GM12873 (cell line): ENCODE measurements around the gene IDE.

Experiments used
- TF ChIP-seq, protein P1 (sequence below): IDR thresholded peaks from 2 replicates; pipeline ENCODE4 v1.5.1; 2012; ENCODE audit warnings: low read depth, mild to moderate bottlenecking, moderate library complexity, low read length, control low read depth; ENCODE audit not compliant: insufficient read depth; ENCODE audit errors: missing control alignments

Gene IDE

DNA sequence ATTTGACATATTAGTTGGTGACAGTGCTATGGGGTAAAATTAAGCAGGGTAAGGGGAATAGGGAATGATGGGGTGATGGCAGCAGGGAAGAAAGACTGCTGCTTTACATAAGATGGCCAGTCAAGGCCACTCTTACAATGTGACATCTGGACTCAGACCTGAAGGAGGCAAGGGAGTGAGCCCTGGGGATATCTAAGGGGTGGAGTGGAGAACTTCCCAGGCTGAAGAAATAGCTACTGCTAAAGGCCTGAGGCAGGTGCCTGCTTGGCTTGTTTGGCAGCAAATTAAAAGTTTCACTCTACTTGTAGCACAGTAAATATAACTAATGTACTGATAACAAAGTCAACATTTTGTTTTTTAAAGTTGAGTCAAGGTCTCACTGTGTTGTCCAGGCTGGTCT, 93.5 kb downstream of the IDE start:
- TF ChIP-seq, protein P1, sequence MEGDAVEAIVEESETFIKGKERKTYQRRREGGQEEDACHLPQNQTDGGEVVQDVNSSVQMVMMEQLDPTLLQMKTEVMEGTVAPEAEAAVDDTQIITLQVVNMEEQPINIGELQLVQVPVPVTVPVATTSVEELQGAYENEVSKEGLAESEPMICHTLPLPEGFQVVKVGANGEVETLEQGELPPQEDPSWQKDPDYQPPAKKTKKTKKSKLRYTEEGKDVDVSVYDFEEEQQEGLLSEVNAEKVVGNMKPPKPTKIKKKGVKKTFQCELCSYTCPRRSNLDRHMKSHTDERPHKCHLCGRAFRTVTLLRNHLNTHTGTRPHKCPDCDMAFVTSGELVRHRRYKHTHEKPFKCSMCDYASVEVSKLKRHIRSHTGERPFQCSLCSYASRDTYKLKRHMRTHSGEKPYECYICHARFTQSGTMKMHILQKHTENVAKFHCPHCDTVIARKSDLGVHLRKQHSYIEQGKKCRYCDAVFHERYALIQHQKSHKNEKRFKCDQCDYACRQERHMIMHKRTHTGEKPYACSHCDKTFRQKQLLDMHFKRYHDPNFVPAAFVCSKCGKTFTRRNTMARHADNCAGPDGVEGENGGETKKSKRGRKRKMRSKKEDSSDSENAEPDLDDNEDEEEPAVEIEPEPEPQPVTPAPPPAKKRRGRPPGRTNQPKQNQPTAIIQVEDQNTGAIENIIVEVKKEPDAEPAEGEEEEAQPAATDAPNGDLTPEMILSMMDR: no peak

DNA sequence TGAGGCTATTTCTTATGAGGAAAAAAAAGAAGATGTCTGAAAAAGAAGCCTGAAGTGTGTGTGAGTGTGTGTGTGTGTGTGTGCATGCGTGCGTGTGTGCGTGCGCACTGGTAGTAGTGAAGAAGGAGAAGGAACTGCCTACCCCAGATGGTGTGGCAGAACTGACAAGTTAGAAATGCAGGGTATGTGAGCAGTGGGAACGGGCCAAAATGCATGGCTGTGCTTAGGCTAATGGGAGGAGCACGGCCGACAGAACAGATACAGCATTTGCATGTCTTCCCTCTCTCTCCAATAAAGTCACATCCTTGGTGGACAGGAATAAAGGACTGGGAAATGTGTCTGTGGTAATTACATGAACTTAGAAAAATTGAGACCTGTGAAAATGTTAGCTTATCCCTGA, 94.3 kb downstream of the IDE start:
- TF ChIP-seq, protein P1: no peak

DNA sequence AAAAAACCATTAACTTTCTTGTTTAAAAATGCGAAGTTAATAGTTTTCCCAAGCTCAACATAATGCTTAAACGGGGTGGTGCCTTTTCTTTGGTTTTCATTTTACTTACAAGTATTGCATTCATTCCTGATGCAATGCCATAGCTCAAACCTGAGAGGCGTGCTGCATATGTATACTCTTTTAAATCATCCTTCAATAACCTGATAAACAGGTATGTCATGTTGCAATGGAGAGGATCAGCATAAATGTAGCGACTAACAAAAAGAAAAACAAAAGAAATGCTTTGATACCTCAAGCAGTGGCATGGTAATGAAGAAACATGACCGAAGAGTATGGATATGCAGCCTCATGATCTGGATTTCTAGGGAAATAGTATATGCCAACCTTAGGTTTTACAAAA, 95.4 kb downstream of the IDE start:
- TF ChIP-seq, protein P1: no peak

DNA sequence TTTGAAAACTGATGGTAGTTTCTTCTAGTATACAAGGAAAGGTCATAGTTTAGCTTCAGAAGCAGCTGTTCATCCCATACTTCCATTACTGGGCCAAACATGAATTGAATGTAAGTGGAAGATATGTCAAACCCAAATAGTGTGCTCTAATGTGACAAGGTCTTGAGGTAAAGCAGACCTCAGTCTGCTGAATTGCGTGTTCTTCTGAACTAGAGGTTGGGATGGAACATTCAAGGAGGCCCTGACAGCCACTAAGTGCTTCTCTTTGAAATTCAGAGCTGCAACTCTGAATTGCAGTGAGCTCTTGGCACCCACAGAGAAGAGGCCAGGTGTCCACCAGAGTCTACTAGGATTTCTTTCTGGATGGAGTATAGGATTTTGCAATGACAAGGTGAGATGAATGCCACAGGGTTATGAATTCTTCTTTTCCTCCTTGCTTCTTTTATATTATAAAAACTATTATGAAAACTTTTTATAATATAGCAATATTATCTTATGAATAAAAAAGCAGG, 98.5 kb downstream of the IDE start:
- TF ChIP-seq, protein P1: no peak

DNA sequence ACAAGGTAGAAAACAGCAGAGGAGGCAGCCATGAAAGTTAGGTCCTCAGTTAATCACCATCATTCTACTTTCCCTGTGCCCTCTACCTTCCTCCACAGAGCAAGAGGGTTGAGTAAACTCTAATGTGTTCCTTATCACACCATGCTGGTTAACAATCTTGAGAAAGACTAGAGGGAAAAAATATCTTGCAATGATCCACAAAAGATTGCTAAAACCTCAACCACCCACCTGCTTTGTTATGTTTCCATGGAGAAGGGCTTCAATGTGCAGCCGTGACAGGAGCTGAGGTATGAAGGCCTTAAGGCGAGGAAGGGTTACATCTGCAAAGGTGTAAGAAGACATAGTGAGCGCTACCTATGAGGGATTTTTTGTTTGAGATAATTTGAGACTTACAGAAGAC, 103.9 kb downstream of the IDE start:
- TF ChIP-seq, protein P1: no peak

DNA sequence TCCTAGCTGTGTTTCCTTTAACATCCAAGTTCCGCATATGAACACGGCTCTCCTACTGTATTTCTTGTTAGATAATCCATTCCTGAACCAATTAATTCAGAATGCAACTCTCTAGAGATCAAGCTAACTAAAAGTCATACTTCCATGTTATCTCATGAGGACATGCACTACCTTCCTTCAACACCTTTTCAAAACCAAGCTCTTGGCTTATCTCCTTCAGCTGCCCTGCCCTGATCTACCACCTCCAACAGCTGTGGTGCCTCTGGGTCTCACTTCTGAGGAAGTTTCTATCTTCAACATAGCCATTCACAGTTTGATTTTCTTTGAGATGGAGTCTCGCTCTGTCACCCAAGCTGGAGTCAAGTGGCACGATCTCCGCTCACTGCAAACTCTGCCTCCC, 109.5 kb downstream of the IDE start:
- TF ChIP-seq, protein P1: no peak

DNA sequence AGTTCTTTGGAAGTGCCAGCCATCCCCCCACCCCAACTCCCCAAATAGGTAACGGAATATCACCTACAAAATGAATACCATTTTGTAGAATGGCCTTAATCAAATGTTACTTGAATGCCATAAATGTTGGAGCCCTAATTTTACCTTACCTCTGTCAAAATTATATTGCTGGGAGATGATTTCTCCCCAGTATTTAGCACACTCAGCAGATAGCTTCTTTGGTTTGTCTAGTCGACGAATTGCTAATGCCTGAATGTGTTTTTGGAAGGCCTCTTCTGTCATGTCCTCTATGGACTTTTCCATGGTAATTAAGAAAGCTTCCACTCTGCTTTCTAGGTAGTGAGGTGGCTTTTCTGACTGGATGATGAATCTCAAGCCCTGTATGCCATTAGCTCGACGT, 110.3 kb downstream of the IDE start:
- TF ChIP-seq, protein P1: no peak
